Umbilical cord (tissue), 2 donors: Measurements from ENCODE around the gene GRB10. TPM values are rescaled to one million over a fixed set of nuclear protein-coding genes. Genes with fewer than 3 reads are reported as not detected.
"Not testable (repeated sequence)": the region's sequence is repeated elsewhere in the genome, so short reads cannot be mapped to it uniquely, and the experiment has no call there.

Experiments used
- DNase-seq: peaks from one replicate; pipeline ENCODE4 v3.0.0-alpha.2; 2015; ENCODE audit warnings: low spot score
- total RNA-seq: library from RNA; depleted of rRNA; stranded (reverse); fragments of >200 nt; gene quantifications from one replicate; pipeline ENCODE4 v1.2.3, GENCODE V29; 2014; ENCODE audit warnings: low replicate concordance; ENCODE audit not compliant: insufficient read depth

The GRB10 gene
- total RNA-seq, 1 donor from 2014 or later = 38.3 TPM

DNA sequence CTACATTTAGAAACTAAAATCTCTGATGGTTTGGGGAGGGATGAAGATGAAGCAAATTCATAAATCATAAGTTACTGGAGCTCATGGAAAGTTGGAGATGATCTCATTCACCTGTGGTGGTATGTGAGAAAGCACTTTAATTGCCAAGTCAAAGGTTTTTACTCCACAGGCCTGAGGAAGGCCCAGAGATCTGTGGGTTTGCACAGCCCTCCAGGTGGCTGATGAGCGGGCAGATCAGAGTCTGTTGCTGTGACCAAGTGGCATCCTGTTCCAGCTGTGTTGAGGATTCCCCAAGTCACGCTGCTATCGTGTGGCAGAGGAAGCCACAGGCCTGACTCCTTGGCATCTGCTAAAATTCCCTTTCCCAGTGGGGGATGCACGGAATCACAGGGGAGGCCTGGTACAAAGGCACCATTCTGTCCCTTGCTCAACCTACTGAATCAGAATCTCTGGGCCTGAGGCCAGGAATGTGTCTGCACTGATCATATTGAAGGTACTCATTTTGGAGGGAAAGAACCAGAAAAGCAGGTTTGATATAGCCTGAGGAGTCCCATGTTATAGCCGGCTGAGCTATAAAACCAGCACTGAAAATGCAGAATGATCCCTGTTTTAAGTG, 197.8 kb downstream of the GRB10 start:
- DNase-seq = peak; percentile 80

DNA sequence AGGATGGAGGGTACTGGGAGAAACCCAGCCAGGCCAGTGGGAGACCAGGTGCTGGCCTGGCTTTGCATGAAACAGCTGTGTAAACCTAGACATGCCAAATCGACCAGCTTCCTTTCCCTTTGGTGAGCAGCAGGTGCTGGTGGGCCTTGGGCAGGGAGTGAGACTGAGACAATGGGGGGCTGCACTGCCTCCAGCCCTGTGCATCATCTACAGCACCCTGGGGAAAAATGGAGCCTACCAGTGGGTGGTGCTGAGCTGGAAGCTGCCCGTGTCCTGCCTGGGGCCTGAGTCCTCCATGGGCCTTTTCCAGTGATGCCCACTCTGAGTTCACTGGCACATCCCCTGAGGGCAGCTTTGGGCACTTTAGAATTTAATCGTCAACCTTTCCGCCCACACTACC, 198.3 kb downstream of the GRB10 start:
- no peak for DNase-seq

GRCh38 chr7:50583295-50583694, 199.4 kb downstream of the GRB10 start:
- DNase-seq = not testable (repeated sequence)

DNA sequence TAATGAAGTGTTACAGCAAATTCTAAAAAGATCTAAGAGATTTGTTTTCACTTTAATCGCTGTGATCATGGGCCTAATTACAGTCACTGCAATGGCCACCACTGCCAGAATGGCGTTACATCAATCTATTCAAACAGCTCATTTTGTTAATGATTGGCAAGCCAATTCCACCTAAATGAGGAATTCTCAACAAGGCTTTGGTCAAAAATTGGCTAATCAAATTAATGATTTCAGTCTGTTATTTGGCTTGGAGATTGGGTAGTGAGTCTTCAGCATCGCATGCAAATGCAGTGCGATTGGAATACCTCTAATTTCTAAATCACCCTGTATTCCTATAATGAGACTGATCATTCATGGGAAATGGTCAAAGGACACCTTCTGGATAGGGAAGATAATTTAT, 200.4 kb downstream of the GRB10 start:
- DNase-seq = not testable (repeated sequence)

GRCh38 chr7:50580666-50581065, 202.0 kb downstream of the GRB10 start:
- not testable (repeated sequence) for DNase-seq

DNA sequence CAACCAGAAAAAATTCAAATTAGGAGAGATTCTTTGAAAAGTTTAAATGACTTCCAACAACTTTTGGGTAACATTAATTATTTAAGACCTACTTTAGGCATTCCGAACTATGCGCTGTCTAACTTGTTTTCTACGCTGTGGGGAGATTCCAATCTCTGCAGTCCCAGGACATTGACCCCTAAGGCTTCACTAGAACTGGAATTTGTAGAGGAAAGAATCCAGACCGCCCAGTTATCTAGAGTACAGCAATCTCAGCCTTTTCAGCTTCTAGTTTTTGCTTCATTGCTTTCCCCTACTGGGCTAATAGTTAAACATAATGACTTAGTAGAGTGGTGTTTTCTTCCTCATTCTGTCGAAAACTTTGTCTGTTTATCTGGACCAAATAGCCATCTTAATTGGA, 202.6 kb downstream of the GRB10 start:
- DNase-seq = peak; percentile 7

- not testable (repeated sequence) for DNase-seq
Measured at GRCh38 chr7:50578105-50578504, 204.6 kb downstream of the GRB10 start.

DNA sequence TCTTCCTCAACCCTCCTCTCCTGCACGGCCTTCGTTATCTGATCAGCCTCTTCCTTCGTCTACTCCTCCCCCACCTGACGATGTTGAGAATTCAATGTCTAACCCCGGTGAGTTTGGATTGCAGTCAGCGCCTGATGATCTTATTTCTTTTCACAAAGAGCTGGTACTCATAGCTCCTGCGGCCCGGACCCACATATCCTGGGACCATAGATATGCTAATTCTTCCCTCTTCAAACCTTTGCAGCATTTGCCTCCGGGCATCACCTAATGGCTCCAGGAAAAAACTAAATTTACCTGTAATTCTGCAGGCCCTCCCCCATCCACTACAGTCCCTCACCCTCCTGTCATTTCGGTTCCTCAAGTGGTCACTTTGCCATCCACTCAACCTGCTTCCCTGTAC, 205.1 kb downstream of the GRB10 start:
- DNase-seq = no peak

- DNase-seq = not testable (repeated sequence)
Measured at GRCh38 chr7:50576388-50576787, 206.3 kb downstream of the GRB10 start.

DNA sequence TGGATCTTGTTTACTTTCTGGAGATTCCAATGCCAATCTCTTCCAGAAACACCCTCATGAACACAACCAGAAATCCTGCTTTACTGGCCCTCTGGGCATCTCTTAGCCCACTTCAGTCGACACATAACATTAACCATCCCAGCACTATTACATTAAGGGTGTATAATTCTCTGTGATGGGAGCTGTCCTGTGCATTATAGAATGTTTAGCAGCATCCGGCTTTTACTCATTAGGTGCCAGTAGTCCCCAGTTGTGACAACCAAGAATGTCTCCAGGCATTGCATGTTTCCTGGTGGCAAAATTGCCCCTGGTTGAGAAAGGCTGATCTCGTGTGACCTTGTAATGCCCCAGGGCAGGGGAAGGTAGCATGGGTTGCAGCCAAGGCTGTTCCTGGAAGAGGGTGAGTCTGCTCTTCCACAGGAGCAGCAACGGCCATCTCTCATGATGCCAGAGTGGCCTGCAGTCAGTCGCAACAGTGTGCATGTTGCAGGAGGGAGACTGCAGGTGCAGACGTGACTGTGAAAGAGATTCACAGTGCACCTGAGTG, 214.9 kb downstream of the GRB10 start:
- DNase-seq = no peak

DNA sequence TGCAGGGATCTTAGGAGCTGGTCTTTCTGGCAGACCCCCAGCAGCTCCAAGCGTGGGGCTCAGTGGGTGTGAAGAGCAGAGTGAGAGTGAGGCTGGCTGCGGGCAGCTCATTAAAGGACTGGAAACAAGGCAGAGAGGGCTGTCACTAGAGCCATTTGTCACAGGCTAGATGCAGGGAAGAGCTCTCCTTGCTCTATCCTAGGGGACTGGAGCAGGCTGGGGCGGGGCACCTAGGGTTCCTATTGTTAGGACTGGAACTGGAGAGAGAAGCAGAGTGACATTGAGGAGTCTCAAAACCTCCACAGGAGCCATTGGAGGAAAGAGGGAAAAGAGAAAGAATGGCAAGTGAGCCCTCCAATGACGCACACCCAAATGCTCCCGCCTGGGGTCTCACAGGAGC, 216.7 kb downstream of the GRB10 start:
- no peak for DNase-seq

DNA sequence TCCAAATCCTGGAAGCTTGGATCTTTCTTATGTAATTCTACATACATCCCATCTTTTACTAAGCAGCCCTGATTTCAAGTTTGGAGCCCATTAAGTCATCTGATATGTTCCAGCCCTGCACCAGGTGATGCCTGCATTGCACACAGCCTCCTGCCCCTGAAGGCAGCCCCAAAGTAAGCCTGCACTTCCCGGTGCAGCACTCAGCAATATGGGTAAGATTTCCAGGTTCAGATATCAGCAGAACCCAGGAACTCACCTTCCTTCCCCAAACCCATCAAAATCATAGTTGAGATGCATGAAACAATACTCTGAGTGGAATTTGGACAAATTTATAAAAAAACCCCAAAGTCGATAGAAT, 217.2 kb downstream of the GRB10 start:
- no peak for DNase-seq

DNA sequence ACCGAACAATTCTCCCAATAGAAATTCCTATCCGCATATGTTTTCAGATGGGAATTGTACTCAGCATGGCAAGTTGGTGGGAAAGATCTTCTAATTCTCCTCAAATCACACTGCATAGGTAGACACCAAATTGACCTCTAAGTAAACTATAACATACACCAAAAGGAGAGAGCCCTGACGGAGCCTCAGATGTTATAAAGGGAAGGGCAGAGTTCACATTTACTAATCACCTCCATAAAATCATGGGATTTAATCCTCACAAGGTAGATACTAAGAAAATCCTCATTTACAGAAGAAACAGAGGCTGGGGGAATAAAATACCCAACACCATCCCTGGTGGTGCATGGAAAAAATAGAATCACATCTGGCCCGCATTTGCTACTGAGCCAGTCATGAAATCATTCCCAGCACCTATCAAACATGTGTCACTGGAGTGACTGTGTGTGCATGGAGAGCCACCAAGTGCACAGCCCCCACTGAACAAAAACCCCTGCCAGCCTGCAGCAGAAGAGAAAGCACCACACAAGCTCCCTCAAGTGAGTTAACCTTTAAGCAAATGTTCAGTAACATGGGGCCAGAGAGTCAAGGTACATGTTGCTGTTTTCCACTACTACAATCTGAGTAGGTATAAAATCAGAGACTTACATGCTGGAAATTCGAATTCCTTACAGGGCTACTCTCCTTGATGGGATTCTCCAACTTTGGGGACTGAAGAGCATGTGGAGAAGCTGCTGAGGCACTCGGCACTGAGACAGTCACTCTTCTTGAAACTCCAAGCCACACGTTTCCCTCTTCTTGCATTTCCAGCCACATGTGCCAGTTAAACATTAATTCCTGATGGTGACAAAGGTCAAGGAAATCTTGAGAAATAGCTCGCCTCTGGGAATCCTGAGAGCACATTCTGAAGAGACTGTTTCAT, 217.8 kb downstream of the GRB10 start, which contains the start of gene DDC:
DDC (minus strand) TSS at position 766 of the 919 bp plus-strand sequence. CDS start 21,320 bp downstream, outside the sequence.
- DNase-seq = no peak

DNA sequence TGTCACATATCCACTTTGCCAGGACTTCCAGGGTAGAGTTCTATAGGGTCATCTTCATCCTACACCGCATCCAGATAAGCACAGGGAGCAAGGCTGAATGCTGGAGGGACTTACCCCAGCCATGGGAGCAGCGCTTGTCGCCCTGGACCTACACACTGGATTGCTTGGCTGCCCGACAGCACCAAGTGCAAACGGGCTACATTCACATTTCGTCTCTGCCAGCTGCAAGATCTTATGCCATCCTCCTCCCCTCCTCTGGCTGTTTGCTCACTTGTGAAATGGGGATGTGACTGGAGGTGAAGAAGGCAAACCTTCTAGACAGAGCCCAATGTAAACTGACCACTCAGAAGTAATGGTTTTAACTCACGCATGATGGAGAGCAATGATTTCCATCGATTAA, 218.5 kb downstream of the GRB10 start:
- DNase-seq = no peak

GRCh38 chr7:50562136-50562535, 220.6 kb downstream of the GRB10 start:
- no peak for DNase-seq

- no peak for DNase-seq
Measured at GRCh38 chr7:50560865-50561351, 221.8 kb downstream of the GRB10 start.

- no peak for DNase-seq
Measured at GRCh38 chr7:50559881-50560280, 222.8 kb downstream of the GRB10 start.

DNA sequence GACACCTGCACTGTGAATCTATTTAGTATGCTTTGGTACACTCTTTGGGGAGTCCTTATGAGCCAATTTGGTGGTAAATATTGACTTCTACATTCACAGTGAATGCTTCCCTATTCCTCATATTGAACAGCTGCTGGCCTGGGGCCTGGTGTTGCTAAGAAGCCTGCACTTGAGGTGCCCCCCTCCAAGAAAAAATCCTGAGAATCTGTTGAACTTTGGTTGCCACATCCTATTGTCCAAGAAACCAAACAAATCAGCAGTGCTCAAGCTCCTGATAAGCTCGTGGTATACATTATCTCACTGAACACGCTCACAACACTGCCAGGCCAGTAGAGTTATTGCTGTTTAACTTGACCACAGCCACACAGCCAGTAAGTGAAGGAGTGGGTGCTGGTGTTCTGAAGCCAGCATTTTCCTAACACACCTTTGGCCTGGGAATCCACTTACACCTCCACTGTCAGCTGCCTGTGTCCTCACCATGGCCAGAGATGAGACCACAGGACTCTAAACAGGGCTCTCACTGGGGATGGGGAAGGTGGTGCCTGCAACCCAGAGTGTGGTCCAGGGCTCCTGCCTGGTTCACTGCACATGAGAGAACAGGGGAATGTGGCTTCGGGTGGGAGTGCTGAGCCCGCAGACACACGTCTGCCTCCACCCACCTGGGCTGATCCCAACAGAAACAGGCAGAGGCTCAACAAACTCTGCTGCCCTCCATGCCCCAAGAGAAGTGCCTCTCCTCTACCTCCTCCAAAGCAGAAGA, 224.2 kb downstream of the GRB10 start:
- DNase-seq = no peak

DNA sequence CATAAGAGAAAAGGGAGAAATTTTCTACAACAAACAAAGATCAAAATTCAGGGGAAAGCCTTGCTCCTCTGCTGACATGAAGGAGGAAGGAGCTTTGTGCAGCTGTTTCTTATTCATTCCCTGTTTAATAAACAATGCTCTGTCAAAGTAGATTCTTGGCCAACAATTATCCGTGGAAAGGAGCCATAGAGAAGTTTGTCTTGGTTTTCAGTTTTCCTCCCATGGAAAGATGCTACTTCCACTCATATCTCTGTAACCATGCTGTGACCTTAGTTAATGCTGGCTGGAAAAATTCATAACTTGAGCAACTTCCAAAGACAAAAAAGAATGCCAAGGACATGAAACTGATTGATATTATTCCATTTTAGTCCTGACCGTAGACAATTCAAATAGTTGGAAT, 225.6 kb downstream of the GRB10 start:
- DNase-seq = no peak

- no peak for DNase-seq
Measured at GRCh38 chr7:50556247-50556991, 226.3 kb downstream of the GRB10 start.

GRCh38 chr7:50555594-50556140, 227.0 kb downstream of the GRB10 start:
- no peak for DNase-seq
